NCI-H187 (cell line): ENCODE measurements around the gene SEPTIN1.

ENCODE experiments used
- DNase-seq, 2 experiments: peaks; one replicate each; lab custom pipeline; 2025; lab: John Stamatoyannopoulos, UW

SEPTIN1 gene, protein sequence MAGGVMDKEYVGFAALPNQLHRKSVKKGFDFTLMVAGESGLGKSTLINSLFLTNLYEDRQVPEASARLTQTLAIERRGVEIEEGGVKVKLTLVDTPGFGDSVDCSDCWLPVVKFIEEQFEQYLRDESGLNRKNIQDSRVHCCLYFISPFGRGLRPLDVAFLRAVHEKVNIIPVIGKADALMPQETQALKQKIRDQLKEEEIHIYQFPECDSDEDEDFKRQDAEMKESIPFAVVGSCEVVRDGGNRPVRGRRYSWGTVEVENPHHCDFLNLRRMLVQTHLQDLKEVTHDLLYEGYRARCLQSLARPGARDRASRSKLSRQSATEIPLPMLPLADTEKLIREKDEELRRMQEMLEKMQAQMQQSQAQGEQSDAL

DNA sequence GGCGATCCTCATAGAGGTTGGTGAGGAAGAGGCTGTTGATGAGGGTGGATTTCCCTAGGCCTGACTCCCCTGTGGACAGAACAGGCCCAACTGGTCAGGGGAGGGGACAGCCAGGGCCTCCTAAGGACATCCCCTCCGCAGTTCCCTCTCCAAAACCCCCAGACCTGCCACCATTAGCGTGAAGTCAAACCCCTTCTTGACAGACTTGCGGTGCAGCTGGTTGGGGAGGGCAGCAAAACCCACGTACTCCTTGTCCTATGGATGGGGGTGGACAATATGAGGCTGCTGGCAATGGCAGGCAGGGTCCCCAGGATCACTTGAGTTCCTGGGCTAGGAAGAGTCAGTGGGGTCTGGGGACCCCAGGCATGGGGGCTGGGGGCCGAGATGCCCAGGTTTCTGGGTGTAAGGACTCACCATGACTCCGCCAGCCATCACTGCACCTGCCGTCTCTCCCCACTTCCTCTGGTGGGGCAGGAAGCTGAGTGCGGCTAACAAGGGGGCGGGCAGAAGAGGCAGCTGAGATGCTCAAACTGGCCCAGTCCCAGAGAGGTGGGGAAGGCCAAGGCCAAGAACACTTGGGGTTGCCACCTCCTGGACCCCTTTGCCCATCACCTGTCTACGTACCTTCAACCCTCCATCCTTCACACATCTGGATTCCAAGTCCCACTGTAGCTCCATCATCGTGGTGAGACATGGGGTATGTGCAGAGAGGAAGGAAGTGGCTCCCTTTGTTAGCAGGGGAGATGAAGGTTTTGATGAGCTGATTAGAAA, at the start of gene SEPTIN1:
TSS of gene SEPTIN1 (minus strand) at position 451 of the 771 bp plus-strand sequence. CDS start at position 432, 19 bp downstream.
- no peak for DNase-seq

DNA sequence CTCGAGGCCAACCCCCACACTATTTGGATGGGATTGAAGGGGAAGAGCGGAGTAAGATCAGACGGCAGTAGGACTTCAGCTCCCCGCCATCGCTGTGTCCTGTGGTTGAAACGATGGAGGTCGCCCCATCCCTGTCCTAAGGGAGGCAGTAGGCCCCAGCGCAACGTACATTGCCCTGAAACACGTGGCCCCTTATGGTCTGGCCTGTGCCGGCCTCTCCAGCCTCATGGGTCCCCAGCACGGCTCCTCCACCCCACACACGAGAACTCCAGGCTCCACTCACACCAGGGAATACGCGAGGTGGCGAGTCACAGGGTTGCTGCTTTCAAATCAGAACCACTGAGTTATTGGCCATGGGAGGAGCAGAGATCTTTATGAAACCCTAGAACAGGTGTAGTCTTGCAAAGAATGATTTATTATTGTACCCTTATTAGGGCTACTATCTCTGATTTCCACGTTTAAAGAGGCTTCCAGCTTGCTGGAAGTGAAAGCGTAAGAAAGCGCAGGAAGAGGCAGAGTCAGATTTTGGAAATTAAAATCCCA, 48.1 kb upstream of the SEPTIN1 start:
- no peak for DNase-seq

DNA sequence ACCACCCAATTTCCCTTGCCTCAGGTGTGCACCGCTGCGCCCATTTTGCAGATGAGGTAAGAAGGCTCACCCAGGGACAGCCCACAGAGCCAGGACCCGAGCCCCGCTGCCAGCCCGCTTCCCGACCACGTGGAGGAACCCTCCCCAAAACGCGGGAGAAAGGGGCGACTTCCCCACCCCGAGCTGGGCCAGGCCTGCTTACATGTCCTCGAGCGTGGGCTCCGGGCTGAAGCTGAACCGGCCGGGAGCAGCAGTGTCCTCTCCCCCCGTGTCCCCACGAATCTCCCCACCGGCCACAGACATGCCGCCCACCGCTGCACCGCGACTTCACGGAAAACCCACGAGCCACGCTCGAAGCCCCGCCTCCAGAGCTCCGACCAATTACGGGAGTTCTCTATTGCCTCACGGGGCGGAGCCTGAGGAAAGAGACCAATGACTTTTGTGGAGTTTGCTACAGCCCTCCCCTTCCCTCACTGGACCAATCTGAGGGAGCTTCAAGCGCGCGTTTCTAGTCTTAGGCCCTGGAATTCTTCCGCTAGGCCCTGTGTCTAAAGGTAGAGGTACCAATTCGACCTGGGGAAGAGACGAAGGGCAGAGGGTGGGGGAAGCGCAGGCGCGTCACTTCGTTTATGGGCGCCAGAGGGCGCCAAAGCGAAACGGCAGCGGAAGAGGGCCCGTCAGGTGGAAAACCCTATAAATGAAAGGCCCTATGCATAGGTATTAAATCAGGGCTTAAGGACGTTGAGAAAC, 47.5 kb upstream of the SEPTIN1 start, which contains the start of gene DCTPP1:
TSS of gene DCTPP1 (minus strand) at position 353 of the 750 bp plus-strand sequence. CDS start at position 303, 50 bp downstream.
- peak; percentile 80 to 88 for DNase-seq

DNA sequence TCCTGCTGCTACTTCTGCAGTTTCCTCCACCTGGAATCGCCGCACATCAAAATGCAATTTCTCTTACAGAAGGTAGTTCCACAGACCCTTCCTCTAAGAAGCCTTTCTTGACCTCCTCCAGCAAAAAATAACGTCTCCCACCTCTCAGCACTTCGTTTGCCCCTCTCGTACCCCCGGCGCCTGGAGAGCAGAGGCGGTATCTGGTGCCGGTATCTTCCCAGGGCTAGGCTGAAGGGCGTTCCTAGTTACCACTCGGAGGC, 47.0 kb upstream of the SEPTIN1 start:
- DNase-seq, result no peak

DNA sequence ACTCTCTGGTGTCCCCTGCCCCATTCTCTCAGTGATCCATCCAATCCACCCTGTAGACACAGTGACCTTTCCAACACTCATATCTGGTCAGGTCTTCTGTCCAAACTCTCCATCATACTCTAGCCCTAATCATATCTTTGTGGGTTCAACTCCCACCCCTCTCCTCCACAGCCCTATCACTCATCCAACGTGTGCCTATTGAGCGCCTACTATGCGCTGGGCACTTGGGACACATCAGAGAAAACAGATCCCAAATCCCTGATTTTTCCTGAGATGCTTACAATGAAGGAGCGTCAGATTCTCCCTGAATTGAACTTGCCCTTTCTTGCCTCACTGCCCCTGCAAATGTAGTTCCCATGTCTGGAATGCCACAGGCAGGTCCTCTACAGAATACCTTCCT, 45.7 kb upstream of the SEPTIN1 start:
- DNase-seq, result no peak

DNA sequence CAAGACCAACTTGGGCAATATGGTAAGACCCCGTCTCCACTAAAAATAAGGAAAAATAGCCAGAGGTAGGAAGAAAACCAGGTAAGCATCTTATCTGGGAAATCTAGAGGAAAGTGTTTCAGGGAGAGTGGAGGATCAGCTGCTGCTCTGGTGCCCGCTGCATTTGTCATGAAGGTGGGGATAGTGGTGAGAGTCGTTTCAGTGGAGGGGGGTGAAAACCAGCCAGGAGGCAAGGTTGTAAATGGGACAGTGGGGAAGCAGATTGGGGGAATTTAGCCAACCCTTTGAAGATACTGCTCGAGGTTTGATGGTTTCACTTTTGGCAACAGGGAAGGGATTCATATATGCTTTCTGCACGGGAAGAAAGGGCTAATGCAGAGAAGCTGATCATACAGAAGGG, 38.6 kb upstream of the SEPTIN1 start:
- no peak for DNase-seq

DNA sequence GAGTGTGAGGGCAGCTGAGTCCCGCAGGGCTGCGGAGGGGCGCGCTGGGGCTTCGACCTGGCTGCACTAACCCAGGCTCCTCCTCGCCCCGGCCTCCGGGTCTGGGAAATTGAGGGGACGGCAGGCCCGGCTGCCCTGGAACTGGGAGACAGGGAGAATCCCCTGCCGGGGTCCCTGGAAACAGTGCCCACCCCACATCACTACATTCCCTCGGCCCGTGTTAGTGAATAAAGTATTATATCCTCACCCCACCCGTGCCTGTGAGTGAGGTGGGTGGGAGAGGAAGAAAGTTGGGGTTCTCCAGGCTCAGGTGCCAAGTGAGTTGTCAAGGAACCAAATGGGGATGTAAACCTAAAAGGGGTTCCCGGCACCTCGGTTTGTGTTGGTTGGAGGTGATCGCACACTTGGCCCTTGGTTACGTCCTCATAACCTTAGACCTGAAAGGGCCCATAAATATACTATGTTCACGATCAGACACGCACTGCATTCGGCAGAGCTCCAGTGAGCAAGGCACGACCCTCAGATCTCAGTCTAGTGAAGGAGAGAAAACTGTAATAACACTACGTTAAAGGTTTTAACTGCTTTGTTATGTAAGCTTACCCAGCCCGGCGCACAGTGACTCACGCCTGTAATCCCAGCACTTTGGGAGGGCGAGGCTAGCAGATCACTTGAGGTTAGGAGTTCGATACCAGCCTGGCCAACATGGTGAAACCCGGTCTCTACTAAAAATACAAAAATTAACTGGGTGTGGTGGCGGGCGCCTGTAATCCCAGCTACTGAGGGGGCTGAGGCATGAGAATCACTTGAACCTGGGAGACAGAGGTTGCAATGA, 36.2 kb upstream of the SEPTIN1 start:
- DNase-seq, result no peak

DNA sequence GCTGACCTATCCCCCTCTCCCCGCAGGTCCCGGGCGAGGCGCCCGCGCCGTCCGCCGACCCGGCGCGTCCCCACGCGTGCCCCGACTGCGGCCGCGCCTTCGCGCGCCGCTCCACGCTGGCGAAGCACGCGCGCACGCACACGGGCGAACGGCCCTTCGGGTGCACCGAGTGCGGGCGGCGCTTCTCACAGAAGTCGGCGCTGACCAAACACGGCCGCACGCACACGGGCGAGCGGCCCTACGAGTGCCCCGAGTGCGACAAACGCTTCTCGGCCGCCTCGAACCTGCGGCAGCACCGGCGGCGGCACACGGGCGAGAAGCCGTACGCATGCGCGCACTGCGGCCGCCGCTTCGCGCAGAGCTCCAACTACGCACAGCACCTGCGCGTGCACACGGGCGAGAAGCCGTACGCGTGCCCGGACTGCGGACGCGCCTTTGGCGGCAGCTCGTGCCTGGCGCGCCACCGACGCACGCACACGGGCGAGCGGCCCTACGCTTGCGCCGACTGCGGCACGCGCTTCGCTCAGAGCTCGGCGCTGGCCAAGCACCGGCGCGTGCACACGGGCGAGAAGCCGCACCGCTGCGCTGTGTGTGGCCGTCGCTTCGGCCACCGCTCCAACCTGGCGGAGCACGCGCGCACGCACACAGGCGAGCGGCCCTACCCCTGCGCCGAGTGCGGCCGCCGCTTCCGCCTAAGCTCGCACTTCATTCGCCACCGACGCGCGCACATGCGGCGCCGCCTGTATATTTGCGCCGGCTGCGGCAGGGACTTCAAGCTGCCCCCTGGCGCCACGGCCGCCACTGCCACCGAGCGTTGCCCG, 35.4 kb upstream of the SEPTIN1 start:
- DNase-seq, result peak; percentile 66 to 79

DNA sequence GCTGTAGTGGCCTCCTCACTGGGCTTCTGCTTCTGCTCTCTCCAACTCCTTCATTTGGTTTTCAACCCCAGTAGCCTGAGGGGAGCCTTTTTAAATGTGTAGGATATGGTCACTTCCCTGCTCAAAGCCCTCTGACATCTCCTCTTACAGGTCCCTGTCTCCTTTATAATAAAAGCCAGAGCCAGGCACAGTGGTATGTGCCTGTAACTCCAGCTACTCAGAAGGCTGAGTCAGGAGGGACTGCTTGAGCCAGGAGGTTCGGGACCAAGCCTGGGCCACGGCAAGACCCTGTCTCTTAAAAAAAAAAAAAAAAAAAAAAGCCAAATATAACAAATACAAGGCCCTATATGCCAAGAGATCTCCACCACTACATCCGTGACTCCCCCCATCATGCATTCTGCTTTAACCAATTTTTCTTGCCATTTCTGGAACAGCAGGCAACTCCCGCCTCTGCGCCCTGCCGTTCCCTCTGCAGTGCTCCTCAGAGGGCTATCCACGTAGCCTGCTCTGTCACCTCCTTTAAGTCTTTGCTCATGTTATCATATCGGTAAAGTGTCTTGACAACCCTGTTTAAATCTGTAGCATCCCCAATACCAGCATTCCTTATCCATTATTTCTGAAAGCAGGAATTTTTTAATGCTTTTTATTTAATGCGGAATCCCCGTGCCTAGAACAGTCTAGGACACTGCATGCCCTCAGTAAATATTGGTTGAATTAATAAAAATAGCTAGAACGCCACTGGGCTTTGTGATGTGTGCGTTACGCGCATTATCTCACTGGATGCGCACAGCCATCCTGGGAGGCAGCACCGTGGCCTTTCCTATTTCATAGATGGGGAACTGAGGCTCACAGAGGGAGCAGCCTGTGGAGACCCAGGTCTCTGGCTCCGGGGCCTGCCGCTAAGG, 34.5 kb upstream of the SEPTIN1 start:
- no peak for DNase-seq

DNA sequence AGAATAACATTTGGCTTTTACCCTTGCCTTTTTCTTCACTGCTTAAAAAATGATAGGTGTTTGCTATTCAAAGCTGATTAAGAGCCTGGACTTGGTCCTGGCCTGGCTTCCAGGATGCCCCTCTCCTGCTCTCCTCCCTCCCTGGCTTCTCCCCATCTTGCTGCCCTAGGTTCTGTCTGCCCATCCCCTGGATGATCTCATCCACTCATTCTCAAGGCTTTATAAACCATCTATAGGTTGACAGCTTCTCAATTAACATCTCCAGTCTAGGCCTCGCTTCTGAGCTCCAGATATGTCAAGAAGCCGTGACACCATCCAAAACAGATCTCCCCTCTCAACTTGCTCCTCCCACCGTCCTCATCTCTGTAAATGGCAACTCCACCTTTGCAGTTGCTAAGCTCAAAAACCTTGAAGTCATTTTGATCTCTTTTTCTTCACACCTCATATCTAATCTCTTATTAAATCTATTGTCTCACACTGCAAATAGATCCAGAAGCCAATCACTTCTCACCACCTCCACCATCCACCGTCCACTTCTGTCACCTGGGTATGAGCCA, 33.8 kb upstream of the SEPTIN1 start:
- DNase-seq, result no peak

DNA sequence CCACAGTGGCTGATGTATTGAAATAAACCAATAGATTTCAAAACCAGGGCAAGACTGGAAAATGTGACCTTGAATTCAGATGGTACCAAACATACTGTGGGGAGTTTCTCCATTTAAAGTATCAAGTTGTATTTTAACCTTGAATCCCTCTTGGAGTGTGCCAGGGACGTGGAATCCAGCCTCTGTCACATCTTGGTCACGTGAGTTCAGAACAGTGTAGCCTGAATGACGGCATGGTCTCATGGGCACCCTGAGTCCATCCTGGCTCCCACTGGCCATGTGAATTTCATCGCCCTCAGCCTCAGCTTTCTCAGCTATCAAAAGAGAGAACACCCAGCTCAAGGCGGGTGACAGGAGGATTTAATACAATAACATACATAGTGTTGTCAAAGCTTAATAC, 31.8 kb upstream of the SEPTIN1 start:
- DNase-seq, result no peak

DNA sequence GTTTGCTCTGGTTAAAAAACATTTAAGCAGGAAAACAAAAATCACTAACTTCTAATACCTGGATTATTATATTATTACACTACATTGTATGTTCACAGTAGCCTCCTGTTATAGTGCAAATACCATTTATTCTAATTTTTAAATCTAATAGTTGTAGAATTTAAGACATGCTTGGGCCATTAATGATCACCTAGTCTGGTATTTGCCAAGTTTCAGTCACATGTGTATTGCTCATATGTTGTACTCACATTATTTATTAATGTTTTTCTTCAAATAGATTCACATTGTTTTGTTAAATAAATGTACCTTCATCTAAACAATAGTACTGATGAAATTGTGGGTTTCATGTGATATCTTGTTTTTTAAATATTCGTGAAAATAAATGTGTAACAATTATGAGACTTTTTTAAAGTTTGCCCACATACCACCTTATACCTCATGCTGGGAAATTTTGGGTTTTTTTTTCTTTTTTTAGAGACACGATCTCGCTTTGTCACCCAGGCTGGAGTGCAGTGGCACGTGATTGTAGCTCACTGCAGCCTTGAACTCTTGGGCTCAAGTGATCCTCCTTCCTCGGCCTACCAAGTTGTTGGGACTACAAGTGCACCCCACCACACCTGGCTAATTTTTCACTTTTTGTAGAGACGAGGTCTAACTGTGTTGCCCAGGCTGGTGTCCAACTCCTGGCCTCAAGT, 30.9 kb upstream of the SEPTIN1 start:
- DNase-seq, result no peak

DNA sequence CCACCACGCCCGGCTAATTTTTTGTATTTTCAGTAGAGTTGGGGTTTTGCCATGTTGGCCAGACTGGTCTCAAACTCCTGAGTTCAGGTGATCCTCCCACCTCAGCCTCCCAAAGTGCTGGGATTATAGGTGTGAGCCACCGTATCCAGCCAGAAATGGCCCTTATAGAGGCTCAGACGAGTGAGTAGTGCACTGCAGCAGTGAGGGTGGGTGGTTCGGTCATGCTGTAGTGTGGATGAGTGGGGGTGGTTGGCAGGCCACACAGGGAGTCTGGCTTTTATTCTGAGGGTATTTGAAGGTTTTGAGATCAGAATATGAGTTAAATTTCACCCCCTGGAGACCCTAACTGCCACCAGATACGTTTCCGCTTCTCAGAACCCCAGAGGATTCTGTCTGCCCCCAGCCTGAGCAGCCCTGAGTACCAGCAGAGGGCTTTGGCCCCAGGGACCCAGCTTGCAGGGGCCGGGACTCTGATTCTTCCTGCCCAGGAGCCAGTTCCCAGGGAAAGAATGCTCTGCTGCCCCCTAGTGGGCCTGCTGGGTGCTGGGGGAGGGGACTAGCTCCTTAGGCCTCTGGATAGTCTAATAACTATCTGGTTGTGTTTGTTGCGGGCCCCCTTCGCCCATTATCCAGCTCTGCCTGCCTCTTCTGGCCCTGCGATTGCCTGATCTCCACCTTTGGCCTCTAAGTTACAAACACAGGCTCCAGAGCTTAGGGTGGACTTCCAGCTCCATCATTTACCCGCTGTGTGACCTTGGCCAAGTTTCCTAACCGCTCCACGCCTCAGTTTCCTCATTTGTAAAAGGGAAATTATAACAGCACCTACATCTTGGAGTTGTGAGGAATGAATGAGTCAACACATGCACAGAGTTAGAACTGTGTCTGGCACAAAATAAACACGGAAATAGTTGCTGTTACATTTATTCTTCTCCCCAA, 27.0 kb upstream of the SEPTIN1 start:
- peak; percentile 36 to 47 for DNase-seq

DNA sequence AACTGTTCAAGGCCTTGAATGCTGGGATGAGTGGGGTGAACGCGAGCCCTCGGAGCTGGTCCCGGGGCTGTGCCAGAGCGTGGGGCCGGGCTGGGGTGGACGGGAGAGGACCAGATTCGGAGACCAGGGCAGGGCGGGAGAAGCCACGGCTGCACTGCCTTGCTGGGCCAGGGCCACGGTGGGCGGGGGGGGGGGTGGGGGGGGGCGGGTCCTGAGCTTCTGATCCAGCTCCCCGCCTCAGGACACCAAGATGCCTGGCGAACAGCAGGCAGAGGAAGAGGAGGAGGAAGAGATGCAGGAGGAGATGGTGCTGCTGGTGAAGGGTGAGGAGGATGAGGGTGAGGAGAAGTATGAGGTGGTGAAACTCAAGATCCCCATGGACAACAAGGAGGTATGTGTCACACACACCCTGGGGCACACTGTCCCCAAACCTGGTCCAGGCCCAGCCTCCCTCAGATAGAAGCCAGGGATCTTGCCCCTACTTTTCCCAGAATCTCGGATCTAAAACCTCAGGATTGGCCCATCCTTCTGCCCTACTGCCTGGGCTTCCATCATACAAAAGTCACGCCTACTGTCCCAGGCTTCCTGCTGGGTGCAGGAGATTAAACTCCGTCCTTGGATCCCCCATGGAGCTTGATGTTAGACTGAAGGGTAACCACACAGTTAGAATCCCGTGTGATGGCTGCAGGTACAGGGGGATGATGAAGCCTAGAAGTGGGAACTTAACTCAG, 25.6 kb upstream of the SEPTIN1 start:
- no peak for DNase-seq

DNA sequence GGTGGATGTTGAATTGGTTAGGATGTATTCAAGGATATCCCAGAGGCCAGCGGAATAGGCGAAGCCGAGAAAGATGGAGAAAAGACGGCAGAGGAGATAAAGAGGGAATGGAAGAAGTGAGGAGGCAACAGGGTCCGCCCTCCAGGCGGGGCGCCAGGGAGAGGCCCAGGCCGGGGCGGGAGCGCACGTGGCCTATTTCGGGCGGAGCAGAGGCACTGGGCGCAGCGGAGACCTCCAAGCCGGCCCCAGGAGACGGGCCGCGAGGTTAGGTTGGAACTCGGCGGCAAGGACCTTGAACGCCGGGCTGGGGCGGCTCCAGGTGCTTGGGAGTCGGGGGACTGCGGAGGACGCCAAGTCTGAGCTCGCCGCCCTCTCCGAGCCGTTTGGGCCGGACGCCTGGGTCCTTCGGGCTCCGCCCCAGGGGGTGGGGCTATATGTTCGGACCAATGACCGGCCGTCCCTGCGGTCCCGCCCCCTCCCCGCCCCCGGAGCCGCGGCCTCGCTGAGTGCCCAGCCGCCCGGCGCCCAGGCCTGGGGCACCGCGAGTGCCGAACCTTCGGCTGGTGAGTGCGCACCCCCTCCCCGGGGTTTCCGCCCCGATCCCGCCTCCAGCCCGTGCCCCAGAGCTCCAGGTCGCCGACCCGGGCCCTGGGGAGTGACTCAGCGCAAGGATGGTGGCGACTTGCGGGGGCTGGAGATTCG, 24.9 kb upstream of the SEPTIN1 start, which contains the start of gene ZNF771:
TSS of gene ZNF771 (plus strand) at position 505 of the 702 bp plus-strand sequence. CDS start 448 bp downstream, outside the sequence.
- peak; percentile 42 to 73 for DNase-seq

DNA sequence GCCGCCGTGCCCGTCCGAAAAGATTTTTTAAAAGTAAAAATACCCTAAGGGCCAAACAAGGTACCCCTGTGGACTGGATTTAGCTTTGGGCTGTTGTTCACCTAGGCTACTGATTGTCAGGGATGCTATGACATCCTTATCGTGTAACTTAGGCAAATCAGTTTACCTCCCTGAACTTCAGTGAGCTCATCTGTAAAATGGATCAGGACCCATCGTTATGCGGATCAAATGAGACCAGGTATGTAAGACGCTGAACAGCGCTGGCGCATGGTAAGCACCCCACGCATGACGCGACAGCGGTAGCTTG, 24.4 kb upstream of the SEPTIN1 start:
- DNase-seq, result no peak
